Renal cortical epithelial cell (primary cell): ENCODE results near the gene BAIAP2L1. TPM values are rescaled to one million over a fixed set of nuclear protein-coding genes. Genes with fewer than 3 reads are reported as not detected.

Experiments used
- DNase-seq: peaks from one replicate; pipeline ENCODE4 v3.0.0-alpha.2; 2011; ENCODE audit warnings: low read depth
- total RNA-seq: library from RNA; depleted of rRNA; stranded (reverse); fragments of >200 nt; gene quantifications from 2 replicates; pipeline ENCODE4 v1.2.3, GENCODE V29; 2014

The BAIAP2L1 gene
- total RNA-seq, 1 donor from 2014 or later, result 25.8 TPM

- no peak for DNase-seq
Observed at GRCh38 chr7:98293746-98294145, 107.1 kb downstream of the BAIAP2L1 start.

- no peak for DNase-seq
Observed at GRCh38 chr7:98293265-98293664, 107.6 kb downstream of the BAIAP2L1 start.

- DNase-seq, result no peak
Observed at GRCh38 chr7:98291717-98292116, 109.2 kb downstream of the BAIAP2L1 start.

DNA sequence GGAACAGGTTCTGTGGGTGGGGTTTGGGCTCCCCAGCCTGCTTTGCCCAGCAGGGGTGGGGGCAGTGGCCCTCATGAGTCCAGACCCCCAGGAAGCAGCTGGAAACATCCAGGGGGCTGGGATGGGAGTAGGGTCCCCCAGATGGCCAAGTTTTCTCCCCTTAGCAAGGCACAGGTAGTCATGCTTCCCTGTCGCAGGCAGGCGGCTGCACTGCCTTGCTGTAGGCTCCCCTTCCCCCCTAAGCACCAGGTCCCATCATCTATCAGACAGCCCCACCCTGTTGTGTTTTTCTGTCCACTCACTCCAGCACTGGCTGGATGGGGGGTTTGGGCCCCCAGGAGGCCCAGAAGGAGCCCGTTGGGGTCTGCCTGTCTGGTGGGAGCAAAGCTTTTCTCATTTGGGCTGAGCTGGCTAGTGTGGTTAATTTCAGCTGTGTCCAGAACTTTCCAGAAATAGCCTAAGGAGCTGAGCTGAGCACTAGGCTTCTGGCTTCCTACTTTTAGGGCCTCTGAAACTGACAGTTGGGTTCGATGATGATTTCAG lies 111.5 kb downstream of the BAIAP2L1 start:
- no peak for DNase-seq

- no peak for DNase-seq
Observed at GRCh38 chr7:98288064-98288823, 112.6 kb downstream of the BAIAP2L1 start.

GRCh38 chr7:98287486-98287959 lies 113.4 kb downstream of the BAIAP2L1 start:
- no peak for DNase-seq

DNA sequence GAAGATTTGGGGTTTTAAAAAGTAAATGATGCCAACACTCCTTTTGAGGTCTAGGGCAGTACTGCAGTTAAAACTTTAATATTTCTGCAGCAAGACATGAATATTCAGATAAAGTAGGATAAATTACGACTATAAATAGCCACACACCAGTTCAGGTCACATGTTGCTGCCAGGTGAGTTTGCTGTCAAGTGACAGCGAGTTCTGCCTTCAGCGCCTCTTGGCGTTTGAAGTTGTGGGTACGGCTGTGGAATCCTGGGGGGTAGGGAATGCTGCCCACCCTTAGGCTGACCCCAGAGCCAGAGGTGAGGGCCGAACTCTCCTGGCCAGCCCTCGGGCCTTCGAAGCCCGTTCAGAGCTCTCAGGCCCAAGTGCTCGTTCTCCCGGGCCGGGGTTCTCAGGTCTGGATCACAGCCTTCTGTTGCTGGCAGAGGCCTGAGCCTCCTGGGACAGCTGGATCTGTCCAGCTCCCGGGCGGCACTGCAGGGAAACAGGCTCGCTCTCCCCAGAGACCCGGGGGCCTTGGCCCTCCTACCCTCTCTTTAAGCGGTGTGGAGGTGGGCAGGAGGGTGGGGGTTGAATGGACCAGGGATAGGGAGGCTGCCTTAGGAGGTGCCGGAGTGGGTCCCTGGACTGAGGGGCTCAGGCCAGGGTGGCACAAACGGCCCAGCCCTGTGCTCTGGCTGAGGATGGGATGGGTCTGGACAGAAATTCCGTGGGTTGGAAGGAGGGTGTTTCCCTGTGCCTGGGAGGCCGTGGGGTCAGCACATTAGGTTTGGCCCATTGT lies 114.0 kb downstream of the BAIAP2L1 start:
- DNase-seq, result peak; percentile 33

DNA sequence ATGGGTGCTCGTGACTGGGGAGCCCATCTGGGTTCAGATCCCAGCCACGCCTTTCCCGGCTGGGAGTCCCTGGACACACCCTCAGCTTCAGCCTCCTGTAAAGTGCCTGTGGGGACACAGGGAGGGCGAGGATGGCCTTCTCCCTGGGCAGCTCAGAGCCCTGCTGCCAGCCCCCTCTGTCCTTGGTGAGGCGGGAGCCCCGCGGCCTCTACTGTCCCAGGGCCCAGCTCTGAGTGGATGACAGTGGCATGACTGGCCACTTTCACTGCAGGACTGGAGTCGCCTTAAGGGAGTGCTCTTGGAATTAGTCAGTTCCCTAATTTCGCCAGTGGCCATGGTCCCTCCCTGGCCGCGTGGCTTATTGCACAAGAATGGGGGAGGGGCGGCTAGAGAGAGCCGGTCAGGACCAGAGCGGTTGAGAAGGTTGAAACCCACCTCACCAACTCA lies 114.8 kb downstream of the BAIAP2L1 start:
- peak; percentile 69 for DNase-seq

DNA sequence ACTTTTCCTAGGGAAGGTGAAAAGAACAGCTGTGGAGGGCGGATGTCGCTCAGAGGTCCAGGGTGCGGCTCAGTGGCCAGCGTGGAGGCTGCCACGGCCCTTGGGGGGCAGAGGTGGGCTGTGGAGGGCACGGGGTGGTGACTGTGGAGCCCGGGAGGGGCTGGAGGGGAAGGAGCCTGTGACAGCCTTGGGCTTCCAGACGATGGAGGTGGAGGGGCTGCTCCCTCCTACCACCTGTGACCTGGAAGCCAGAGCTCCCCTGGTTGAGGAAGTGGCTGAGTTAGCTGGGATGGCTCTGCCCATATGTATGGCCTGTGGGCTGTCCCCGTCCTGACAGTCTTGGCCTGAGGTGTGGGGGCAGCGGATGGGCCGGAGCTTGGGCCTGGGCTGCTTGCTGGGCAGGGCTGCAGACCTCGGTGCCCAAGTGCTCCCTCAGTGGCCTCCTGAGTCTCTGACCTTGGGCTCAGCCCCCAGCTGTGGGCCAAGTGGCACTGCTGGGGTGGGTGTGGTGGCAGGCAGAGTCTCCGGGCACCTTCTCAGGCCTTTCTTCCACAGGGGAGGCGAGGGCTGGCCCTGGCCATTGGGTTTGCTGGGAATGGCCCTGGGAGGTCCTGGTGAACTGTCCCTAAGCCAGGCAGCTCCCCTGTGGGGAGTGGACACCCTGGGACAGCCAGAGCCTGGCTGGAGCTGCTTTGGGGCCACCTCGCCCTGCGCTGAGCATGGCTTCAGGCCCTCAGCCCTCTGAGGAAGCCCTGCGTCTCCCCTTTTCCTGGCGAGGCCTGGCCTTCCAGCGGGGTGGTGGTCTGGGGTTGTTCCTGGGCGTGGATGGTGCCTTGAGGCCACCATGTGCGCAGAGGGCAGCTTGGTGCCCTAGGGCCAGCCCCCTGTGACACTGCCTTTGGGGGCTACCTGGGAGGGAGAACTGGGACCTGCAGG lies 115.5 kb downstream of the BAIAP2L1 start:
- no peak for DNase-seq

GRCh38 chr7:98284335-98285036 lies 116.4 kb downstream of the BAIAP2L1 start:
- DNase-seq, result peak; percentile 68

GRCh38 chr7:98283887-98284222 lies 117.0 kb downstream of the BAIAP2L1 start:
- DNase-seq, result no peak

DNA sequence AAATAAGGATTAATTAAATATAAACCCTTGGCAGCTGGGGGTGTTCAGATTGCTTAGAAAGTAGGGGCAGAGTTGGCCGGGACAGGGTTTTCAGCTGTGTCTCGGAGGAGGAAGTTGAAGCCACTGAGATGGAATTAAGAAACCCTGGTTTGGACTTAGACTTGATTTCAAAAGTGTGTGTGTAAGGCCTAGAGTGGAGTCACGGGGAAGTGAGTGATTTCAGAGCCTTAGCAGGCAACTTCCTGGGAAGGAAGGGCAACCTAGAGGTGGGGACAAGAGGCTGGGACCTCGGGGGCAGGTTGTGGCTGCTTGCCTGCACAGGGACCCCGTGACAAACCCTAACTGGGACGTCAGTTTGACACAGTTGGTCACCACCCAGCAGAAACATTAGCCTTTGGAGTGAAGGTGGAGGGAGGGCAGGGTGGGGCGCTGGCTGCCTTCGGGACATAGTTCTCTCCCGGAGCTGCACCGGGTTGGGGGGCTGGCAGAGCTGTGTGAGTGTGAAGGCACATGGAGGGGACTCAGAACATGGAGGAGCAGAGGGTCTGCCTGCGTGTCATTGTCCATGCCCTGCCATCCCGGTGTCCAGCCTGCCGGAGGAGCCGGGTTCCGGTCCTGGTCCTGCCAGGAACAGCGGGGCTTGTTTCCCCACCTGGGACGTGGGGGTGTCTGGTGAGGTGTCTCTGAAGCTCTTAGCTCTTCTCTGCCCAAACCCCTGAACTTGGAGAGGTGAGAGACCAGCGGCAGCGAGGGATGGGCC lies 117.6 kb downstream of the BAIAP2L1 start:
- DNase-seq, result peak; percentile 76

DNA sequence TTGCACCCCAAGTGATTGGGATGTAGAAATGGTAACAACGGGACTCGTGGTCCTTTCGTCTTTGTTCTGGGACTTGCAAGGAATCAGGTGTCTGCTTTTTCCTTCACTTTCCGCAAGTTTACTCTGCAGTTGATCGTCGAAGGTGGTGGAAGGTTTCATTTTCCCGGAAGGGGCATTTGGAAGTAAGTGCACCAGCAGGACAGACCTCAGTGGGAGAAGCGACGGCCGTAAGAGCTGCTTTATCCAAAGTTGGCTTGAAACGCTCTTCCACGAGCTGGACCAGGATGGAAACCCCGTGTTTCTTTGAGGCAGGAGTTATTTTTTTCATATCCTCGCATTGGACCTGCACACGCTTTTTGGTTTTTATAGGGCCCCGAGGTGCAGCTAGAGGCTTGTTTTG lies 118.2 kb downstream of the BAIAP2L1 start:
- peak; percentile 38 for DNase-seq

DNA sequence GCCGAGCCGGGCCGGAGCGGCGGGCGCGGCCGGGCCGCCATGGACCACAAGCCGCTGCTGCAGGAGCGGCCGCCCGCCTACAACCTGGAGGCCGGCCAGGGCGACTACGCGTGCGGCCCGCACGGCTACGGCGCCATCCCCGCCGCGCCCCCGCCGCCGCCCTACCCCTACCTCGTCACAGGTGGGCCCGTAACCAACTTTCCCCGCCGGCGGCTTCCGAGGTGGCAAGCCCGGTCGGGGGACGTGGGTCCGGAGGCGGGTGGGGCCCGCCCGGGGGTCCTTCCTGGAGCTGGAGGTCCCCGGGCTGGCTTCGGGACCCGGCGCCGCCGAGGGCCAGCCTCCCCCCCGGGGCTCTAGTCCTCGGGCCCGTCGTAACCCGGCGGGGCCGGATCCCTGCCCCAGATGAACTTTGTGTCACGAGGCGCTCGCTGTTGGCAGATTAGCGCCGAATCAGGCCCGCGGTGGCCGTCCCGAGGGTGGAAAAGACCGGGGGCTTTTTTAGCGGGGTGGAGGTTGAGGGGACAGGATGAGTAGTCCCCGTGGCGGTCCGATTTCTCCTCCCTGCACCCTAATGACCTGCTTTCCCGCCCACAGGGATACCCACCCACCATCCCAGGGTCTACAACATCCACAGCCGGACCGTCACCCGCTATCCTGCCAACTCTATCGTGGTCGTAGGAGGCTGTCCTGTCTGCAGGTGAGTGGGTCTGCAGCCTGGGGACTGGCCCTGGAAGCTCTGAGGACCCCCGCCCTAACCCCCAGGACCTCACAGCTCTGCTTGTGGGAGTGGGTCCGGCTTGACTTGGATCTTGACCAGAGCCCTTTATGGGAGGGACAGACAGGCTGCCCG lies 118.9 kb downstream of the BAIAP2L1 start:
- no peak for DNase-seq

GRCh38 chr7:98280791-98281756 lies 119.8 kb downstream of the BAIAP2L1 start, which contains the start of gene BRI3:
Gene BRI3, plus strand, starts transcription at chr7:98281686. Its CDS starts 110 bp downstream, at chr7:98281796.
- DNase-seq, result peak; percentile 48

DNA sequence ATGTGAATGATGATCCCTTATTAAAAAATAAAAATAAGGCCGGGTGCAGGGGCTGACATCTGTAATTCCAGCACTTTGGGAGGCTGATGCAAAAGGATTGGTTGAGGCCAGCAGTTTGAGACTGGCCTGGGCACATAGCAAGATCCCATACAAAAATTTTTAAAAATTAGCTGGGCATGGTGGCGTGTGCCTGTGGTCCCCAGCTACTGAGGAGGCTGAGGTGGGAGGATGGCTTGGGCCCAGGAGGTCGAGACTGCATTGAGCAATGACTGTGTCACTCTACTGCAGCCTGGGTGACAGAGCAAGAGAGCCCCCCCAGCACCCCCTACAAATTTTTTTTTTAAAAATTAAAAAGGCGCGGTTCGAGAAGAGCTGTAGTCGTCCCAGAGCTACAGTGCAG lies 120.6 kb downstream of the BAIAP2L1 start:
- no peak for DNase-seq

DNA sequence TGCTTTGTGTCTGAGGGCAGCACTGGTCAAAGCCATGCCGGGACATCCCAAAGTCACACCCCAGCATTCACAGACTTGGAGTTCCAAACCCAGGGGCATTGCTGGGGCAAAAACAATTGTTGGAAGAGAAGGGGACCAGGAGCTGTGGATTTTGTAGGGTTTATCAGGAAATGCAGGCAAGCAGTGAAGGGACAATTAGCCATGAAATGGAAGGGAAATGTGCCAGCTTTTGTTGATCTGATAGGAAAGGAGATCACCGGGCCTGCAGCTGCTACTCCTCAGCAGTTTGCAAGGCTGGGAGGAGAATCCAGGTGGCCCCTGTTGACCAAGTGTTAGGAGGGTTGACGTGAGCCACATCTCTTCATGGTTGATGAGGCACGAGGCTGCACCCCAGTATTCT lies 122.0 kb downstream of the BAIAP2L1 start:
- no peak for DNase-seq

- no peak for DNase-seq
Observed at GRCh38 chr7:98278408-98278807, 122.5 kb downstream of the BAIAP2L1 start.
